NB4 (cell line): ENCODE data around the gene FTSJ1.

Source experiments
- POLR2A ChIP-seq: IDR thresholded peaks from 2 replicates; pipeline ENCODE4 v1.6.1; 2011; ENCODE audit warnings: mild to moderate bottlenecking; ENCODE audit not compliant: insufficient read length; ENCODE audit errors: extremely low read depth
- TF ChIP-seq, protein P1 (sequence below): IDR thresholded peaks from one replicate; pipeline ENCODE4 v1.5.1; 2012; ENCODE audit warnings: low read depth, low read length

- TF ChIP-seq, protein P1, sequence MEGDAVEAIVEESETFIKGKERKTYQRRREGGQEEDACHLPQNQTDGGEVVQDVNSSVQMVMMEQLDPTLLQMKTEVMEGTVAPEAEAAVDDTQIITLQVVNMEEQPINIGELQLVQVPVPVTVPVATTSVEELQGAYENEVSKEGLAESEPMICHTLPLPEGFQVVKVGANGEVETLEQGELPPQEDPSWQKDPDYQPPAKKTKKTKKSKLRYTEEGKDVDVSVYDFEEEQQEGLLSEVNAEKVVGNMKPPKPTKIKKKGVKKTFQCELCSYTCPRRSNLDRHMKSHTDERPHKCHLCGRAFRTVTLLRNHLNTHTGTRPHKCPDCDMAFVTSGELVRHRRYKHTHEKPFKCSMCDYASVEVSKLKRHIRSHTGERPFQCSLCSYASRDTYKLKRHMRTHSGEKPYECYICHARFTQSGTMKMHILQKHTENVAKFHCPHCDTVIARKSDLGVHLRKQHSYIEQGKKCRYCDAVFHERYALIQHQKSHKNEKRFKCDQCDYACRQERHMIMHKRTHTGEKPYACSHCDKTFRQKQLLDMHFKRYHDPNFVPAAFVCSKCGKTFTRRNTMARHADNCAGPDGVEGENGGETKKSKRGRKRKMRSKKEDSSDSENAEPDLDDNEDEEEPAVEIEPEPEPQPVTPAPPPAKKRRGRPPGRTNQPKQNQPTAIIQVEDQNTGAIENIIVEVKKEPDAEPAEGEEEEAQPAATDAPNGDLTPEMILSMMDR: no peak
- TF ChIP-seq POLR2A: no peak
These were observed 14.2 kb upstream of the FTSJ1 start for GRCh38 chrX:48461830-48462229.
